ACC112 (cell line): ENCODE results near the gene ELOVL6.
"Not testable (repeated sequence)": the region's sequence is repeated elsewhere in the genome, so short reads cannot be mapped to it uniquely, and the experiment has no call there.

Experiments used
- H2AFZ ChIP-seq: fragments of 200-600 bp; sonication (generic); one replicate; pipeline ENCODE4 v1.6.0; 2017; ENCODE audit warnings: antibody characterized with exemption, low read length; ENCODE audit not compliant: unreplicated experiment
- H3K27ac ChIP-seq: fragments of 200-600 bp; sonication (generic); 2 replicates; pipeline ENCODE4 v1.5.1; 2014; ENCODE audit warnings: low read depth, mild to moderate bottlenecking, antibody characterized with exemption, low read length, moderate library complexity
- H3K27me3 ChIP-seq: fragments of 200-600 bp; sonication (generic); 2 replicates; pipeline ENCODE4 v1.6.1; 2014; ENCODE audit warnings: mild to moderate bottlenecking, antibody characterized with exemption, low read length, moderate library complexity, mixed read lengths; ENCODE audit not compliant: insufficient read depth
- H3K36me3 ChIP-seq: fragments of 200-600 bp; sonication (generic); 2 replicates; pipeline ENCODE4 v1.6.1; 2016; ENCODE audit warnings: mild to moderate bottlenecking, antibody characterized with exemption, low read length, moderate library complexity, mixed read lengths; ENCODE audit not compliant: insufficient read depth
- H3K4me1 ChIP-seq: fragments of 200-600 bp; sonication (generic); one replicate; pipeline ENCODE4 v1.6.1; 2016; ENCODE audit warnings: low read length, mixed read lengths; ENCODE audit not compliant: insufficient read depth, unreplicated experiment, control insufficient read depth
- H3K4me3 ChIP-seq: fragments of 200-600 bp; sonication (generic); 2 replicates; pipeline ENCODE4 v1.5.1; 2014; ENCODE audit warnings: mild to moderate bottlenecking, low read depth, low read length
- H3K79me2 ChIP-seq: fragments of 200-600 bp; sonication (generic); one replicate; pipeline ENCODE4 v1.6.0; 2016; ENCODE audit warnings: low read length; ENCODE audit not compliant: control insufficient read depth, unreplicated experiment, insufficient read depth

The ELOVL6 gene

DNA sequence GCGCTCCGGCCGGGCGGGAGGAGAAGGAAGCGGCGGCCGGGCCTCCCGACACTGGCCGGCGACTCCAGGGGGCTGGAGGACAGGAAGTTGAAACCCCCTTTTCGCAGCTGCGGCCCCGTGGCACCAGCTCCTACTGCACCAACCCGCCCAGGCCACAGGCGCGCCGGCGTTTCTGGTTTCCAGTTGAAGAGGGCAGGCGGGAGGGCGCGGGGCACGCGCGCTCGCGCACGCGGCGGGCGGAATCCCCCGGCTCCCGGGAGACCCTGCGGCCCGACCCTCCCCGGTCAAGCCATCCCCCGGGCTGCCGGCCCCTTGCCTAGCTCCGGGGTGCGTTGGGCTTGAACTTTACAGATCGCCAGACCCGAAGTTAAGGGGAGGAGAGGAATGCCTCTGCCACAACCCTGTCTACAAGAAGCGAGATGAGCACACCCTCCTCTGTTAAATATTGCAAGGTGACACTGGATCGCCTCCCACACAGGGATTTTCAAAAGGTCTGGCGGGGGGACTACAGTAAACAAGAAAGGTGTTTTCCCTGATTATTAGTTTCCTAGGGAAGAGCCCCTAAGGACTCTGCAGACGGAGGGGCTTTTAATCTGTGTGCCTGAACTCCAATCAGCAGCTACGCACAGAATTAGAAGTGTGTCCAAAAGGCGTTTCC, 1.4 kb downstream of the ELOVL6 start:
- Histone ChIP-seq H3K27me3 (no peaks in the 10 kb centered on the region), H3K4me1 (peaks cover 20% of the 10 kb centered on the region), H3K36me3 (no peaks in the 10 kb centered on the region), H3K27ac (peak overlapping the region; percentile 37; the same call in 1 of the 2 replicates), H2AFZ (peak overlapping the region; percentile 98), H3K4me3 (peak overlapping the region; percentile 95), H3K79me2 (peaks cover 40% of the 10 kb centered on the region)

DNA sequence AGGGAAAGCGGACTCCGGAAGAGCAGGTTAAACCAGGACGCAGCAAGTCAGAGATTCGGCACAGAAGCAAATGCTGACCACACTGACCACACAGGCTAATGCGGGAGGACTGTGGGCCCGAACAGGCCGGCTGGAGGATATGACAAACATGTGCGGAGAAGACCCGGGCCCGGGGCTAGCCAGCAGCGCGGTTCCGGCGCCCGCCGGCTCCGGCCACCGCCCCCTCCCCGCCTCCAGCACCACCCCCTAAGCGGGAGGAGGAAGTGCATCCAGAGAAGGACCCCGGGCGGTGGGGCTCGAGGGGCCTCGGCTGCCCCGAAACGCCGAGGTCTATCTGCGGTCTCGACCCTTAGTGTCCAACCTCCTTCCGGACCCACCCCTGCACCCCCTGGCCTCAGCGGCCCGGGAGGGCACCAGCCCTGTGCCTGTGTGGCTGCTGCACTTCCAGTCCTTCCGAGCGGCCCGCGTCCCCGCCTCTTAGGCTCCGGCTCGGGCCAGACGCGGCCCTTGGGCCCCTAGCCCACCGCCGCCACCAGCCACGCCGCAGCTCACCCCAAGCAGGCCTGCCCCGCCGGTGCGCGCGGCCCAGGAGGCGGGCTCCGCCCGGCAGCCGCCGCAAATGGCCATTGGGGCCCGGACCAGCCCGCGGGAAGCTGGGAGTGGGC, 2.1 kb downstream of the ELOVL6 start:
- Histone ChIP-seq H3K79me2 (peaks cover 43% of the 10 kb centered on the region), H2AFZ (peak overlapping the region; percentile 98), H3K27me3 (no peaks in the 10 kb centered on the region), H3K4me3 (peak overlapping the region; percentile 95), H3K27ac (peak overlapping the region; percentile 35; the same call in 1 of the 2 replicates), H3K36me3 (no peaks in the 10 kb centered on the region), H3K4me1 (peaks cover 20% of the 10 kb centered on the region)

DNA sequence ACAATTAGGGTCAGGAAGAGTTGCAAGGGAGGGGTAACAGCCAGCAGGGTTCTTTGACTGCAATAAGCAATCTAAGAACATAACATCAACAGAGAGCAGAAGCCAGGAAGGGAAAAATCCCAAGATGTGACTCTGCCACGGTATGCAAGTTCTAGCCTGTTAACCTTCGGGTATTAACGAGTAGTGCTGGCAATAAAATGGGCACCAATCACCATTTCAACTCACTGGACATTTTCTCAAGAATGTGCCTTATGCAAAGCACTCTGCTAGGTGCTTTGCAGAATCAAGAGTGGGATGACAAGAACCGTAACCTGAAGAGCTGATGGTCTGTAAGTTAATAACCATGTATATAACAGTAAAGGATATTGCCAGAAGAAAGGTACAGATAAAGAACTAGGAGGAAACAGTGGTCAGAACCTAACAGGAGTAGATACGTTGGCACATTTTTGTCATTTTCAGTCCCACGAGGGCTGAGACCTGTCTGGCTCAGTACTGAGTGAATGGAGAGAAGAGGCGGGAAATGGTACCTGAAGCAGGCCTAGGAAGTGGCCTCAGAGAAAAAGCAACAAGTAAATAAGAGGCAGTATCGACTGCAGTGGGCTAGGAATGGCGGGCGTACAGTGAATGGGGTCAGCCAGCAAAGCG, 2.7 kb downstream of the ELOVL6 start:
- peaks cover 20% of the 10 kb centered on the region for H3K4me1 ChIP-seq
- no peaks in the 10 kb centered on the region for H3K36me3 ChIP-seq
- peak overlapping the region; percentile 35; the same call in 1 of the 2 replicates for H3K27ac ChIP-seq
- H3K4me3 ChIP-seq: peak overlapping the region; percentile 95
- no peaks in the 10 kb centered on the region for H3K27me3 ChIP-seq
- peaks cover 43% of the 10 kb centered on the region for H3K79me2 ChIP-seq
- H2AFZ ChIP-seq: peak overlapping the region; percentile 98

DNA sequence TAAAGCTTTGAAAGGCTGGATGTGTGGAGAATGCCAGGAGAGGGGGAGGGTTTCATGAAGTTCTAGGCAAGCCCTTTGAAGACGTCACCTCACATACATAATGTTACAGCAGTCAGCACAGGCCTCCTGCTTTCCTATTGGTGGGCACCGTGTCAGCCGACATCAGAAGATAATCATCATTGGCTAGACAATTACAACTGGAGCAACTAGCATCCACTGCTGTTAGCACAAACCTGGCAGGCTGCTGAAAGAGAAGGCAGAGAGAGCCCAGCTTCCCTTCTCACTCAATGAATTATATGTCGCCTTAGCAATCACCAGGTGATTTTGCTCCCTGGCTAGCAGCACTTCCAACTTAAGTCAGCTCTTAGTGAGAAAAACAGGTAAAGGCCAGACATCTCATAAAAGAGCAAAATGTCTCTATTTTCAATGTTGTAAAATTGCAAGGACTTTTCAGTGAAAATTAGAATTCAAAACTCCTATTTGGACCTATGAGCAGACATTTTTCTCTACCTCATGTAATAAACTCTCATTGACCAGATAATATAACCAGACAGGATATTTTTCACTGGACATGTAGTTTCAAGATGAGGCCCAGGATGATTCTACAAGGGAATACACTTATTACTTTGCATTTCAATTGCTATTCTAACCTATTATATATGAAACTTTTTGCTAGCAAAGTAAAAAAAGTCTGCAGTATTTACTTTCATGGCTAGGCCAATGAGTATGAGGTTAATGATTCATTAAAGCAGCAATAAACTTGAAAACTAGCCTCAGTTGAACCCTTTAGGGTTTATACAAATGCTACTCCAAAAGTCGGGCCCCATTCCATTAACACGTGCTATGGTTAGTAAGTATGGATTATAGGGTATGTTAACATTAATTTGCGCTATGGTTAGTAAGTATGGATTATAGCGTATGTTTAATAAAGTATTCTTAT, 4.3 kb downstream of the ELOVL6 start:
- Histone ChIP-seq H3K36me3 (no peaks in the 10 kb centered on the region), H2AFZ (no peak overlapping the region), H3K27me3 (no peaks in the 10 kb centered on the region), H3K4me1 (peaks cover 22% of the 10 kb centered on the region), H3K79me2 (peaks cover 46% of the 10 kb centered on the region), H3K4me3 (no peak overlapping the region), H3K27ac (no peak overlapping the region)

DNA sequence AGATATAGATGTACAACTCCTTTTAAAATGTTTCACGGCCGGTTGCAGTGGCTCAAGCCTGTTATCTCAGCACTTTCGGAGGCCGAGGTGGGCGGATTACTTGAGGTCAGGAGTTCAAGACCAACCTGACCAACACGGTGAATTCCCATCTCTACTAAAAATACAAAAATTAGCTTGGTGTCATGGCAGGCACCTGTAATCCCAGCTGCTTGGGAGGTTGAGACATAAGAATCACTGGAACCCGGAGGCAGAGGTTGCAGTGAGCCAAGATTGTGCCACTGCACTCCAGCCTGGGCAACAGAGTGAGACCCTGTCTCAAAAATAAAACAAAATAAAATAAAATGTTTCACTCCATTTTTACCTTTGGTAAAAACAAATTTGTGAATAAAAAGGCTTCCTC, 5.1 kb downstream of the ELOVL6 start:
- Histone ChIP-seq H3K79me2 (peaks cover 46% of the 10 kb centered on the region), H3K4me1 (peaks cover 20% of the 10 kb centered on the region)
- not testable (repeated sequence) for H3K27me3 ChIP-seq, H3K36me3 ChIP-seq, H3K27ac ChIP-seq, H2AFZ ChIP-seq, H3K4me3 ChIP-seq

DNA sequence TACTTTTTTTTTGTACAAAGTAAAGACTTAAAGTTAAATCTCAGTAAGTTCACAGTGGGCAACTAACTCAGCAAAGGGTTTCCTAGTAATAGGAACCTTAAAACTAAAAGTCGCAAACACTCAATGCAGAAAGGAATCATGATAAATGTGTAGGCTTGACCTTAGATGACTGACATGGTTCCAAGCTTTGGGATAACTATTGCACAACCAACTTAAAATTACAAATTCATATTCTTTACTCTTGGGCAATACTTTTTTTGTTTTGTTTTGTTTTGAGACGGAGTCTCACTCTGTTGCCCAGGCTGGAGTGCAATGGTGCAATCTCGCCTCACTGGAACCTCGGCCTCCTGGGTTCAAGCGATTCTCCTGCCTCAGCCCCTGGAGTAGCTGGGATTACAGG, 8.2 kb downstream of the ELOVL6 start:
- peaks cover 23% of the 10 kb centered on the region for H3K79me2 ChIP-seq
- H3K27ac ChIP-seq: peak overlapping the region; percentile 47
- H3K27me3 ChIP-seq: no peaks in the 10 kb centered on the region
- H3K36me3 ChIP-seq: no peaks in the 10 kb centered on the region
- peaks cover 19% of the 10 kb centered on the region for H3K4me1 ChIP-seq
- no peak overlapping the region for H2AFZ ChIP-seq
- no peak overlapping the region for H3K4me3 ChIP-seq

DNA sequence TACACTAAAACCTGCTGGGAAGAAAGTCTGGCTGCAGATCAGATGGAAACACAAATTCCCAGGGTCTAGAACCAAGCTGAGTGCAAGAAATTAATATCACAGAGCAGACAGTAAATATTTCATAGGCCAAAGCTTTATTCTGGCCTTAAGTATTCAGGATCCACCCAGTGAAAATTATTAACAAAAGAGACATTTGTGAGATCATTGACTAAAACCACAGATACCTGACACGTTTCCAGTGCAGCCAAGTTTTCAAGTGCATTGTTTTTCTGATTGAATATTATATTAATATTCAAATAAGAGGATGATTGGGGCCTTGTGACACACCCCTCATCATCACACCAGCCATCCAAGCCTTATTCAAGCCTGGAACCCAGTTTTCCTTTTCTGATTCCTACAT, 10.3 kb downstream of the ELOVL6 start:
- Histone ChIP-seq H3K27me3 (no peaks in the 10 kb centered on the region), H3K79me2 (peaks cover 12% of the 10 kb centered on the region), H3K4me3 (no peak overlapping the region), H3K27ac (no peak overlapping the region), H3K36me3 (no peaks in the 10 kb centered on the region), H3K4me1 (peaks cover 26% of the 10 kb centered on the region), H2AFZ (no peak overlapping the region)

DNA sequence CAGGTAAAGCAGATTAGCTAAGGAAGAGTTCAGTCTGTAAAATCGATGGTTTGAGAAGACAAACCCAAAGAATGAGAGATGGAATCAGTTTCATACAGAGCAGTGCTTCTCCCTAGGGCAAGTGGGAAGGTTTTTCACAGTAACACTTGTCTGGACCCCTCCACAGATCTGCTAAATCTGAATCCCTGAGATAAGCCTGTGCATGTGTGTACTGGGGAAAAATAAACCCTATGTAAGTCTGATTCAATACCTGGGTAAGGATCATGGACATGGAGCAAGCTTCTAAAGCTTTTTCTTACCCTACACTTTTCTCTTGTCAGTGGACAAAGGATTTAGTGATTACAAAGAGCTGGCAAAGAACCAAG, 13.6 kb downstream of the ELOVL6 start:
- Histone ChIP-seq H3K4me3 (no peak overlapping the region), H3K27me3 (no peaks in the 10 kb centered on the region), H3K79me2 (no peaks in the 10 kb centered on the region), H3K4me1 (peaks cover 17% of the 10 kb centered on the region), H3K36me3 (no peaks in the 10 kb centered on the region), H3K27ac (no peak overlapping the region), H2AFZ (no peak overlapping the region)

DNA sequence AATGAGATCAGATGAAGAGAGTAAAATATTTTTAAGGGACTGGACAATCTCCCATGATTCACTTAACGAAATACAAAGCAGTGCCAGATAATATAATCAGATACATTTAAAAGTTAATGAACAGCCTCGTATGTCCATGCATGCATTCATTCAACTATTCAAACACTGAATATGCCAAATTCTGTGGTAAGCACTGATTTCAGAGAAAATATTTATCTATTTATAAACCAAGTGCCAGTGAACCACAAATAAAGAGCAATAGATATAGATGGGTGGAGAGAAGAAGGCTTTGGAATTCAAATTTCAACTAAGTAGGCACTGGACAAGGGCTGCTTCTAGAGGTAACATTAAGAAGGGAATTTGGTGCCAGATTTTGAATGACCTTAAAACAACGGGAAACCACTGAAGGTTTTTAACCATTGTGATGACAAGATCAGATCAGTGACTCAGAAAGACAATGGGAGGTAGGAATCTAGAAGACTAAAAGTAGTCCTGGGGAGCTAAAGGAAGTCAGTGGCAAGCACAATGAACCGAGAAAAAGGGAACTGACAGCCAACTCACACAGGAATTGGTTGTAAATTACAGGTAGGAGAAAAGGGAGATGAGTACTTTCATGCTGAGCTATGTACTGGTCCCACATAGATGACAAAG, 14.2 kb downstream of the ELOVL6 start:
- no peaks in the 10 kb centered on the region for H3K36me3 ChIP-seq
- H3K79me2 ChIP-seq: no peaks in the 10 kb centered on the region
- peaks cover 17% of the 10 kb centered on the region for H3K4me1 ChIP-seq
- H3K27me3 ChIP-seq: no peaks in the 10 kb centered on the region
- no peak overlapping the region for H2AFZ ChIP-seq
- no peak overlapping the region for H3K4me3 ChIP-seq
- no peak overlapping the region for H3K27ac ChIP-seq

DNA sequence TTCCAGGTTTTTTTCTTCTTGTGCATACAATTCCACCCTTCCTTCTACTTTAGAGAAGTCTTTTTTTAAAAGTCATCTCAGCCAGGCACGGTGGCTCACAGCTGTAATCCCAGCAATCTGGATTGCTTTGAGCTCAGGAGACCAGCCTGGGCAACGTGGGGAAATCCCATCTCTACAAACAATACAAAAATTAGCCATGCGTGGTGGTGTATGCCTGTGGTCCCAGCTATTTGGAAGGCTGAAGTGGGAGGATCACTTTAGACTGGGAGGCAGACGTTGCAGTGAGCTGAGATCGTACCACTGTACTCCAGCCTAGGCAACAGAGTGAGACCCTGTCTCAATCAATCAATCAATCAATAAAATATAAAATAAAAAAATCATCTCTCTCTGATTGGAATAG, 14.8 kb downstream of the ELOVL6 start:
- H3K27me3 ChIP-seq: no peaks in the 10 kb centered on the region
- H3K79me2 ChIP-seq: no peaks in the 10 kb centered on the region
- H2AFZ ChIP-seq: no peak overlapping the region
- H3K36me3 ChIP-seq: no peaks in the 10 kb centered on the region
- peaks cover 17% of the 10 kb centered on the region for H3K4me1 ChIP-seq
- H3K4me3 ChIP-seq: no peak overlapping the region
- H3K27ac ChIP-seq: no peak overlapping the region
